Breast epithelium (tissue), 3 donors: ENCODE results near the gene TSSC4.

Experiments used
- CTCF ChIP-seq, 3 donors: fragments of 450-650 bp; IDR thresholded peaks; one replicate each; pipeline ENCODE4 v1.5.1; 2016 to 2017; ENCODE audit warnings: antibody characterized with exemption in 3 of 3, mild to moderate bottlenecking in 3 of 3, moderate library complexity in 3 of 3
- POLR2A ChIP-seq: fragments of 450-650 bp; IDR thresholded peaks from one replicate; pipeline ENCODE4 v1.6.1; 2016; ENCODE audit warnings: antibody characterized with exemption, mild to moderate bottlenecking, moderate library complexity

GRCh38 chr11:2390725-2391151, 9.8 kb upstream of the TSSC4 start:
- TF ChIP-seq POLR2A, result no peak
- TF ChIP-seq CTCF (IDR thresholded peaks at IDR 0.05), result no peak
